Measurements from ENCODE around the gene CPED1.

The CPED1 gene

GRCh38 chr7:120996333-120996987 lies 7.9 kb downstream of the CPED1 start:
- TF ChIP-seq, protein P1, sequence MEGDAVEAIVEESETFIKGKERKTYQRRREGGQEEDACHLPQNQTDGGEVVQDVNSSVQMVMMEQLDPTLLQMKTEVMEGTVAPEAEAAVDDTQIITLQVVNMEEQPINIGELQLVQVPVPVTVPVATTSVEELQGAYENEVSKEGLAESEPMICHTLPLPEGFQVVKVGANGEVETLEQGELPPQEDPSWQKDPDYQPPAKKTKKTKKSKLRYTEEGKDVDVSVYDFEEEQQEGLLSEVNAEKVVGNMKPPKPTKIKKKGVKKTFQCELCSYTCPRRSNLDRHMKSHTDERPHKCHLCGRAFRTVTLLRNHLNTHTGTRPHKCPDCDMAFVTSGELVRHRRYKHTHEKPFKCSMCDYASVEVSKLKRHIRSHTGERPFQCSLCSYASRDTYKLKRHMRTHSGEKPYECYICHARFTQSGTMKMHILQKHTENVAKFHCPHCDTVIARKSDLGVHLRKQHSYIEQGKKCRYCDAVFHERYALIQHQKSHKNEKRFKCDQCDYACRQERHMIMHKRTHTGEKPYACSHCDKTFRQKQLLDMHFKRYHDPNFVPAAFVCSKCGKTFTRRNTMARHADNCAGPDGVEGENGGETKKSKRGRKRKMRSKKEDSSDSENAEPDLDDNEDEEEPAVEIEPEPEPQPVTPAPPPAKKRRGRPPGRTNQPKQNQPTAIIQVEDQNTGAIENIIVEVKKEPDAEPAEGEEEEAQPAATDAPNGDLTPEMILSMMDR (IDR thresholded peaks at IDR 0.05) = no peak
- no peaks in the 10 kb centered on the region for H3K4me1 ChIP-seq

GRCh38 chr7:120996988-120997345 lies 8.5 kb downstream of the CPED1 start:
- no peaks in the 10 kb centered on the region for H3K27me3 ChIP-seq (ENCODE audit: control insufficient read depth, insufficient read depth, low read length)
- no peak overlapping the region for H3K4me3 ChIP-seq (ENCODE audit: low read depth, low read length)
- H3K9me3 ChIP-seq (ENCODE audit: control insufficient read depth, low read length) = no peaks in the 10 kb centered on the region
- no peaks in the 10 kb centered on the region for H3K79me2 ChIP-seq
- no peaks in the 10 kb centered on the region for H3K36me3 ChIP-seq (ENCODE audit: control insufficient read depth, insufficient read depth, low read length)
- H3K4me1 ChIP-seq = no peaks in the 10 kb centered on the region
- H2AFZ ChIP-seq = no peak overlapping the region
- TF ChIP-seq, protein P1 (IDR thresholded peaks at IDR 0.05) = no peak
- H3K4me2 ChIP-seq (ENCODE audit: low read length) = no peak overlapping the region
- H3K9ac ChIP-seq = no peak overlapping the region
- H3K27ac ChIP-seq = no peak overlapping the region

More at GRCh38 chr7:120996333-120996987, 7.9 kb downstream of the CPED1 start:
- Histone ChIP-seq H3K36me3 (ENCODE audit: control insufficient read depth, insufficient read depth, low read length) (no peaks in the 10 kb centered on the region), H3K4me2 (ENCODE audit: low read length) (no peak overlapping the region), H3K79me2 (no peaks in the 10 kb centered on the region), H3K27me3 (ENCODE audit: control insufficient read depth, insufficient read depth, low read length) (no peaks in the 10 kb centered on the region), H3K4me3 (ENCODE audit: low read depth, low read length) (no peak overlapping the region), H3K27ac (no peak overlapping the region), H2AFZ (no peak overlapping the region), H3K9ac (no peak overlapping the region), H3K9me3 (ENCODE audit: control insufficient read depth, low read length) (no peaks in the 10 kb centered on the region)

GRCh38 chr7:120997882-120998474 lies 9.5 kb downstream of the CPED1 start:
- Histone ChIP-seq H2AFZ (no peak overlapping the region), H3K9ac (no peak overlapping the region), H3K4me2 (ENCODE audit: low read length) (no peak overlapping the region), H3K27ac (no peak overlapping the region), H3K4me1 (no peaks in the 10 kb centered on the region), H3K4me3 (ENCODE audit: low read depth, low read length) (no peak overlapping the region), H3K9me3 (ENCODE audit: control insufficient read depth, low read length) (no peaks in the 10 kb centered on the region), H3K27me3 (ENCODE audit: control insufficient read depth, insufficient read depth, low read length) (no peaks in the 10 kb centered on the region), H3K79me2 (no peaks in the 10 kb centered on the region), H3K36me3 (ENCODE audit: control insufficient read depth, insufficient read depth, low read length) (no peaks in the 10 kb centered on the region)
- TF ChIP-seq, protein P1 (IDR thresholded peaks at IDR 0.05) = no peak

- no peak overlapping the region for H3K4me2 ChIP-seq (ENCODE audit: low read length)
- no peaks in the 10 kb centered on the region for H3K79me2 ChIP-seq
- H3K9me3 ChIP-seq (ENCODE audit: control insufficient read depth, low read length) = no peaks in the 10 kb centered on the region
- H3K27ac ChIP-seq = no peak overlapping the region
- H2AFZ ChIP-seq = no peak overlapping the region
- H3K9ac ChIP-seq = no peak overlapping the region
- H3K36me3 ChIP-seq (ENCODE audit: control insufficient read depth, insufficient read depth, low read length) = no peaks in the 10 kb centered on the region
- no peak overlapping the region for H3K4me3 ChIP-seq (ENCODE audit: low read depth, low read length)
- H3K4me1 ChIP-seq = no peaks in the 10 kb centered on the region
- H3K27me3 ChIP-seq (ENCODE audit: control insufficient read depth, insufficient read depth, low read length) = no peaks in the 10 kb centered on the region
- TF ChIP-seq, protein P1 (IDR thresholded peaks at IDR 0.05) = no peak
Measured at GRCh38 chr7:120998520-120998919, 10.0 kb downstream of the CPED1 start.
